Measurements from ENCODE around the gene MYH1.

GRCh38 chr17:10532026-10532425 lies 13.7 kb upstream of the MYH1 start:
- TF ChIP-seq CTCF (IDR thresholded peaks at IDR 0.05; ENCODE audit: insufficient read depth, low read length) (no peak), GABPA (IDR thresholded peaks at IDR 0.05; ENCODE audit: low read depth) (no peak), POLR2AphosphoS5 (IDR thresholded peaks at IDR 0.05; ENCODE audit: low read depth) (no peak), REST (IDR thresholded peaks at IDR 0.05; ENCODE audit: insufficient replicate concordance, low read depth) (no peak)
